GM10266 (cell line): Measurements from ENCODE around the gene NHLRC4.

Experiments
- DNase-seq: peaks from one replicate; pipeline ENCODE4 v3.0.0; 2012; ENCODE audit errors: extremely low spot score
- CTCF ChIP-seq: IDR thresholded peaks from 2 replicates; pipeline ENCODE4 v1.5.1; 2012; ENCODE audit warnings: mild to moderate bottlenecking, low read depth; ENCODE audit not compliant: control insufficient read depth, insufficient read depth; ENCODE audit errors: missing control alignments

NHLRC4 gene

GRCh38 chr16:551210-551609, 15.6 kb upstream of the NHLRC4 start:
- DNase-seq: no peak
- no peak for TF ChIP-seq CTCF

GRCh38 chr16:552171-552570, 14.6 kb upstream of the NHLRC4 start:
- DNase-seq: no peak
- TF ChIP-seq CTCF: no peak

- DNase-seq: no peak
- no peak for TF ChIP-seq CTCF
Measured at GRCh38 chr16:553601-554296, 13.1 kb upstream of the NHLRC4 start.

GRCh38 chr16:554297-554621, 12.5 kb upstream of the NHLRC4 start:
- TF ChIP-seq CTCF: no peak
- DNase-seq: no peak

GRCh38 chr16:554640-555365, 12.0 kb upstream of the NHLRC4 start:
- no peak for DNase-seq

GRCh38 chr16:555528-556473, 11.0 kb upstream of the NHLRC4 start:
- TF ChIP-seq CTCF: no peak
- DNase-seq: no peak

More at GRCh38 chr16:554640-555365, 12.0 kb upstream of the NHLRC4 start:
- TF ChIP-seq CTCF: no peak
